Neural progenitor cell (in vitro differentiated cells): Measurements from ENCODE around the gene AKAP6. TPM values are rescaled to one million over a fixed set of nuclear protein-coding genes. Genes with fewer than 3 reads are reported as not detected.
"Not testable (repeated sequence)": the region's sequence is repeated elsewhere in the genome, so short reads cannot be mapped to it uniquely, and the experiment has no call there.

ENCODE experiments used
- DNase-seq: peaks from one replicate; pipeline ENCODE4 v3.0.0-alpha.2; 2016; ENCODE audit warnings: low spot score
- H2AFZ ChIP-seq: fragments of 200-600 bp; sonication (generic); replicated peaks from 2 replicates; pipeline ENCODE4 v1.6.1; 2016; ENCODE audit warnings: antibody characterized with exemption
- H3F3A ChIP-seq: fragments of 200-600 bp; sonication (generic); 2 replicates; pipeline ENCODE4 v1.6.1; 2016; ENCODE audit warnings: antibody characterized with exemption, low read depth
- H3K27ac ChIP-seq: fragments of 200-600 bp; sonication (generic); 2 replicates; pipeline ENCODE4 v1.5.1; 2016; ENCODE audit warnings: mild to moderate bottlenecking
- H3K27me3 ChIP-seq: fragments of 200-600 bp; sonication (generic); 2 replicates; pipeline ENCODE4 v1.6.1; 2016; ENCODE audit warnings: mild to moderate bottlenecking, moderate library complexity
- H3K36me3 ChIP-seq: fragments of 200-600 bp; sonication (generic); 2 replicates; pipeline ENCODE4 v1.5.1; 2016
- H3K4me1 ChIP-seq: fragments of 200-600 bp; sonication (generic); 2 replicates; pipeline ENCODE4 v1.6.1; 2016; ENCODE audit warnings: mixed run types
- H3K4me2 ChIP-seq: fragments of 200-600 bp; sonication (generic); 2 replicates; pipeline ENCODE4 v1.6.1; 2016
- H3K4me3 ChIP-seq: fragments of 200-600 bp; sonication (generic); 2 replicates; pipeline ENCODE4 v1.5.1; 2016
- H3K79me2 ChIP-seq: fragments of 200-600 bp; sonication (generic); 2 replicates; pipeline ENCODE4 v1.6.1; 2016; ENCODE audit warnings: low read depth
- H3K9ac ChIP-seq: fragments of 200-600 bp; sonication (generic); 2 replicates; pipeline ENCODE4 v1.6.1; 2016
- H3K9me3 ChIP-seq: fragments of 200-600 bp; sonication (generic); 2 replicates; pipeline ENCODE4 v1.5.1; 2016; ENCODE audit warnings: low read depth
- H4K20me1 ChIP-seq: fragments of 200-600 bp; sonication (generic); 2 replicates; pipeline ENCODE4 v1.6.1; 2016; ENCODE audit warnings: low read depth
- H3K27ac Mint-ChIP-seq: 3 replicates; pipeline ENCODE4 v1.8.0; 2021; ENCODE audit warnings: mixed read lengths
- H3K27me3 Mint-ChIP-seq: 2 replicates; pipeline ENCODE4 v1.8.0; 2022; ENCODE audit warnings: low read depth, mild to moderate bottlenecking, inconsistent platforms, moderate library complexity, mixed read lengths; ENCODE audit not compliant: insufficient read depth
- H3K36me3 Mint-ChIP-seq: 3 replicates; pipeline ENCODE4 v1.8.0; 2021; ENCODE audit warnings: mixed read lengths
- H3K4me1 Mint-ChIP-seq: 3 replicates; pipeline ENCODE4 v1.8.0; 2021; ENCODE audit warnings: mixed read lengths
- H3K4me3 Mint-ChIP-seq: 3 replicates; pipeline ENCODE4 v1.8.0; 2021; ENCODE audit warnings: mild to moderate bottlenecking, moderate library complexity, mixed read lengths
- H3K9me3 Mint-ChIP-seq: 3 replicates; pipeline ENCODE4 v1.8.0; 2020; ENCODE audit warnings: mixed read lengths
- CTCF ChIP-seq: fragments of 200-600 bp; sonication (generic); IDR thresholded peaks from 2 replicates; pipeline ENCODE4 v1.5.1; 2017; ENCODE audit warnings: antibody characterized with exemption, mild to moderate bottlenecking
- EZH2 ChIP-seq: fragments of 200-600 bp; sonication (generic); IDR thresholded peaks from 2 replicates; pipeline ENCODE4 v1.6.1; 2017; ENCODE audit warnings: antibody characterized with exemption, mild to moderate bottlenecking, moderate library complexity
- EZH2phosphoT487 ChIP-seq: fragments of 200-600 bp; sonication (generic); IDR thresholded peaks from 2 replicates; pipeline ENCODE4 v1.6.1; 2017; ENCODE audit warnings: antibody characterized with exemption
- total RNA-seq: library from RNA; depleted of rRNA; stranded (reverse); fragments of >200 nt; gene quantifications from 2 replicates; pipeline ENCODE4 v1.2.3, GENCODE V29; 2015; ENCODE audit warnings: low replicate concordance

Gene AKAP6
- total RNA-seq, 1 donor from 2014 or later, result 3.7 TPM

DNA sequence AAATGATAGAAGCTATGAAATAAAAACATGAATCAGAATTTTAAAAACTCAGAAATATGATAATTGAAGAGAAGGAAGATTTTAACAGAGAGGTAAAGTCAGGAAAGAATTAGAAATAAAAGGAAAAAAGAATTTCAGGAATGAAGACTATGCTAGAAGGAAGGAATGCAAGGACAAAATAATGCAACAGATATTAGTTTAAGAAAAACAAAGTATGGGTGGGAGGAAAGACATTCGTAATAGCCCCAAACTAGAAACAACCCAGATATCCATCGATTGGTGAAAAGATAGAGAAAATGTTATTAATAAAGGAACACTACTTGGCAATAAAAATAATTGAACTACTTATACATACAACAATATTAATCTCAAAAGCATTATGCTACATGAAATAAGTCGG, 129.6 kb downstream of the AKAP6 start:
- no peak overlapping the region for H3K4me3 Mint-ChIP-seq

DNA sequence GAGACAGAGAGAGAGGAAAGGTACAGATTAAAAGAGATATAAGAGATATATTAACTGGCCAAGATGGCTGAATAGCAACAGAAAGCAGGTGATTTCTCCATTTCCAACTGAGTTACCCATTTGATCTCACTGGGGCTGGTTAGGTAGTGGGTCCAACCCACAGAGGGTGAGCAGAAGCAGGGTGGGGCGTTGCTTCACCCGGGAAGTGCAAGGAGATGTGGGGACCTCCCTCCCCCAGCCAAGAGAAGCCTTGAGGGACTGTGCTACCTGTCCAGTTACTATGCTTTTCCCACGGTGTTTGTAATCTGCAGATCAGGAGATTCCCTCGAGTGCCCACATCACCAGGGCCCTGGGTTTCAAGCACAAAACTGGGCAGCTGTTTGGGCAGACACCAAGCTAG, 131.2 kb downstream of the AKAP6 start:
- H3K36me3 ChIP-seq, result no peaks in the 10 kb centered on the region
- no peaks in the 10 kb centered on the region for H3K4me1 ChIP-seq
- H3K4me2 ChIP-seq, result no peak overlapping the region
- no peak for TF ChIP-seq CTCF
- TF ChIP-seq EZH2phosphoT487, result no peak
- TF ChIP-seq EZH2, result no peak
- no peaks in the 10 kb centered on the region for H3K79me2 ChIP-seq
- no peaks in the 10 kb centered on the region for H3K4me1 Mint-ChIP-seq
- H3K9ac ChIP-seq, result no peak overlapping the region
- H3K9me3 ChIP-seq, result no peaks in the 10 kb centered on the region
- no peaks in the 10 kb centered on the region for H3F3A ChIP-seq
- DNase-seq, result no peak
- peaks cover 25% of the 10 kb centered on the region for H3K9me3 Mint-ChIP-seq
- no peaks in the 10 kb centered on the region for H4K20me1 ChIP-seq
- H3K27me3 ChIP-seq, result no peaks in the 10 kb centered on the region
- no peak overlapping the region for H2AFZ ChIP-seq
- H3K4me3 Mint-ChIP-seq, result no peak overlapping the region
- H3K27ac ChIP-seq, result no peak overlapping the region
- no peaks in the 10 kb centered on the region for H3K36me3 Mint-ChIP-seq
- H3K4me3 ChIP-seq, result no peak overlapping the region
- peak overlapping the region; percentile 43 for H3K27ac Mint-ChIP-seq
- H3K27me3 Mint-ChIP-seq, result no peaks in the 10 kb centered on the region

More for the DNA sequence above, 129.6 kb downstream of the AKAP6 start:
- no peaks in the 10 kb centered on the region for H4K20me1 ChIP-seq
- no peak for DNase-seq
- Mint-ChIP-seq H3K9me3 (peaks cover 20% of the 10 kb centered on the region), H3K36me3 (no peaks in the 10 kb centered on the region), H3K4me1 (no peaks in the 10 kb centered on the region), H3K27ac (no peak overlapping the region), H3K27me3 (no peaks in the 10 kb centered on the region)
- H3K4me2 ChIP-seq, result no peak overlapping the region
- H3K4me1 ChIP-seq, result no peaks in the 10 kb centered on the region
- H3K9ac ChIP-seq, result no peak overlapping the region
- H3F3A ChIP-seq, result no peaks in the 10 kb centered on the region
- no peak overlapping the region for H2AFZ ChIP-seq
- TF ChIP-seq EZH2phosphoT487, result no peak
- TF ChIP-seq EZH2, result no peak
- no peak for TF ChIP-seq CTCF
- no peaks in the 10 kb centered on the region for H3K9me3 ChIP-seq
- no peaks in the 10 kb centered on the region for H3K79me2 ChIP-seq
- no peaks in the 10 kb centered on the region for H3K36me3 ChIP-seq
- no peak overlapping the region for H3K27ac ChIP-seq
- H3K4me3 ChIP-seq, result no peak overlapping the region
- no peaks in the 10 kb centered on the region for H3K27me3 ChIP-seq

GRCh38 chr14:32462553-32462952, 133.5 kb downstream of the AKAP6 start:
- not testable (repeated sequence) for DNase-seq, H3F3A ChIP-seq, H3K4me1 ChIP-seq, H4K20me1 ChIP-seq, H3K9me3 ChIP-seq, H3K4me3 ChIP-seq, H3K27me3 ChIP-seq, H3K36me3 ChIP-seq, H3K27ac Mint-ChIP-seq, H3K79me2 ChIP-seq, H3K4me3 Mint-ChIP-seq, H2AFZ ChIP-seq, H3K27me3 Mint-ChIP-seq, H3K36me3 Mint-ChIP-seq, H3K4me1 Mint-ChIP-seq, H3K27ac ChIP-seq, H3K9ac ChIP-seq, H3K4me2 ChIP-seq
- H3K9me3 Mint-ChIP-seq, result peaks cover 30% of the 10 kb centered on the region

- H3K9me3 Mint-ChIP-seq, result peaks cover 8% of the 10 kb centered on the region
- H2AFZ ChIP-seq, result no peak overlapping the region
- no peaks in the 10 kb centered on the region for H3K9me3 ChIP-seq
- TF ChIP-seq EZH2 (no peak), EZH2phosphoT487 (no peak), CTCF (no peak)
- no peak overlapping the region for H3K9ac ChIP-seq
- H3K4me3 ChIP-seq, result no peak overlapping the region
- H3K4me2 ChIP-seq, result no peak overlapping the region
- H3K27me3 ChIP-seq, result no peaks in the 10 kb centered on the region
- H3K4me3 Mint-ChIP-seq, result no peak overlapping the region
- no peak for DNase-seq
- H3K4me1 Mint-ChIP-seq, result peaks cover 24% of the 10 kb centered on the region
- H3K79me2 ChIP-seq, result no peaks in the 10 kb centered on the region
- no peaks in the 10 kb centered on the region for H3K36me3 ChIP-seq
- peaks cover 8% of the 10 kb centered on the region for H3K4me1 ChIP-seq
- no peaks in the 10 kb centered on the region for H3F3A ChIP-seq
- no peak overlapping the region for H3K27ac Mint-ChIP-seq
- H3K27me3 Mint-ChIP-seq, result no peaks in the 10 kb centered on the region
- no peak overlapping the region for H3K27ac ChIP-seq
- no peaks in the 10 kb centered on the region for H4K20me1 ChIP-seq
- H3K36me3 Mint-ChIP-seq, result no peaks in the 10 kb centered on the region
Observed at GRCh38 chr14:32468955-32469354, 139.9 kb downstream of the AKAP6 start.
